Measurements from ENCODE around the gene TUBA1B. TPM values are rescaled to one million over a fixed set of nuclear protein-coding genes. Genes with fewer than 3 reads are reported as not detected.

The TUBA1B gene
- total and polyA plus RNA-seq, 5 donors = 170 to 515 (median 395) TPM

DNA sequence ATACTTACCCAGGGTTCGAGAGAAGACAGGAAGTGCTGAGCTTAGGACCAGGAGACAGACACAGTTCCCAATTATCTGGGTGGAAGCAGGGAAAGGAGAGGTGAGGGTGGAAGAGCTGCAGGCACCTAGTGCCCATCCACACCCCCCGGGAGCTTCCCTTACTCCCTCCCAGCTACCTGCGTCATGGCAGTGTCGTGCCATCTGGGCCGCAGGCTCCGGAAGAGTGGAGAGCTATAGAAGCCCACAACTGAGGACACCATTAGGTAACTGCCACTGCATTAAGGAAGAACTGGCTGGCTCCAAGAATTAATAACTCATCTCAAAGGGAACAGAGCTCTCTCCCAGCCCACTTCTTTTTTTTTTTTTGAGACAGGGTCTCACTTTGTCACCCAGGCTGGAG lies 30.8 kb downstream of the TUBA1B start:
- Histone ChIP-seq H3K4me3 (ENCODE audit: low read length) (no peak overlapping the region), H3K27me3 (ENCODE audit: control insufficient read depth, insufficient read depth) (no peaks in the 10 kb centered on the region), H3K27ac (ENCODE audit: low read length) (no peak overlapping the region), H3K4me1 (ENCODE audit: control insufficient read depth, insufficient read depth, low read length) (peaks cover 11% of the 10 kb centered on the region), H3K9me3 (ENCODE audit: control insufficient read depth, low read length) (no peaks in the 10 kb centered on the region)
- WGBS = 91% methylated on average over 6 of the region's 6 CpGs
- intact Hi-C loops (cut with DNase I) = loop anchor here in 1 of 4 donors (10.0 kb wide), 1 partner anchor 134 kb away; no protein-coding TSS in a partner anchor
- DNase-seq (no peak), ATAC-seq (no peak)

DNA sequence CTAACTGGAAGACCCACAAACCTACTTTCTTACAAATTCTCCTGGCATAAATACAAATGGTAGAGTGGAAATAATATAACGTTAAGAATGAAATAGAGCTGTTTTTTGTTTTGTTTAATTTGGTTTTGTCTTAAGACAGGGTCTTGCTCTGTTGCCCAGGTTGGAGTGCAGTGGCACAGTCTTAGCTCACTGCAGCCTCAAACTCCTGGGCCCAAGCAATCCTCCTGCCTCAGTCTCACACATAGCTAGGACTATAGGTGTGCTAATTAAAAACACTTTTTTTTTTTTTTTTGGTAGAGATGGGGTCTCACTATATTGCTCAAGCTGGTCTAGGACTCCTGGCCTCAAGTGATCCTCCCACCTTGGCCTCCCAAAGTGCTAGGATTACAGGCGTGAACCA lies 32.5 kb downstream of the TUBA1B start:
- peaks cover 5% of the 10 kb centered on the region for H3K4me1 ChIP-seq (ENCODE audit: control insufficient read depth, insufficient read depth, low read length)
- WGBS = 84% methylated on average over 2 of the region's 2 CpGs

DNA sequence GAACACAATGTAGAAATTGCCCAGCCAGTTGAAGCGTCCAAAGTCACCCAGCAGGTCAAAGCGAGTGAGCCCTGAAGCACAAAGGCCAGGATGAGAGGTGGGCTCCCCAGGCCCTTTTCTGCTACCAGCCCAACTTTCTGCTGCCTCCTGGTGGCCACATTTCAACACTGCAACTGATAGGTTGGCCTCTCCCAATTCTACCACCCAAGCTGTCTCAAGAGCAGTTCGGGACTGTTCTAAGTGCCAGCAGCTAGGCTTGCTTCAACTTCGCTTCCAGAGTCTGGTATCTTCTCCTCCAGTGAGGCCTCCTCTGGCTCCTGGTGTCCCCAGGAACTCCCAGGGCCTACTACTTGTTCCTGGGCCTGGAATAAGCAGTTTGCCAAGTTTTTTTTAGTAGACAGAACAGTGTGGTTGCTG lies 33.2 kb downstream of the TUBA1B start:
- intact Hi-C loops (cut with DNase I) = no loop called here
- no peak for ATAC-seq
- WGBS = 53% methylated on average over 4 of the region's 4 CpGs

More for the DNA sequence above, 32.5 kb downstream of the TUBA1B start:
- no peaks in the 10 kb centered on the region for H3K9me3 ChIP-seq (ENCODE audit: control insufficient read depth, low read length)
- no peak overlapping the region for H3K4me3 ChIP-seq (ENCODE audit: low read length)
- DNase-seq (no peak), ATAC-seq (no peak)
- H3K27me3 ChIP-seq (ENCODE audit: control insufficient read depth, insufficient read depth) = no peaks in the 10 kb centered on the region
- no peak overlapping the region for H3K27ac ChIP-seq (ENCODE audit: low read length)
- intact Hi-C loops (cut with DNase I) = no loop called here

DNA sequence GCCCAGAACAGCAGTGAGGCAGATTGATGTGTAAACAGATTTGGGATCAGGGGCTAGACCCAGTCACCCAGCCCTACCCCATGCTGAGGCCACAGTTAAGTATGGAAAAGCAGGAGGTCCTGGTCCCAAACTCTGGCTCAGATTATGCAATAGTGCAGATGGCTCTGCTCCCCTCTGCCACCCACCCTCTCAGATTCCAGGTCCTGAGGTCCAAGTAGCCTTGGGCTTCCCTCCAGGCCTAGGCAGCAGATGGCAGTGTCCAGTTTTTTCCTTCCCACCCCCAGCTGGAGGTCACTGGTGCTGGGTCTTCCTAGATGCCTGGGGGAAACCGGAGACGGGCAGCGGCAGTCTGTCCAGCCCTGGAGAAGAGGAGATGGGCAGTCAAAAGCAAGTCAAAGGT lies 33.8 kb downstream of the TUBA1B start:
- ATAC-seq = no peak
- Histone ChIP-seq H3K9me3 (ENCODE audit: control insufficient read depth, low read length) (no peaks in the 10 kb centered on the region), H3K4me3 (ENCODE audit: low read length) (no peak overlapping the region), H3K4me1 (ENCODE audit: control insufficient read depth, insufficient read depth, low read length) (peaks cover 5% of the 10 kb centered on the region), H3K27ac (ENCODE audit: low read length) (no peak overlapping the region), H3K27me3 (ENCODE audit: control insufficient read depth, insufficient read depth) (no peaks in the 10 kb centered on the region)
- intact Hi-C loops (cut with DNase I) = no loop called here
- no peak for DNase-seq
- 80% methylated on average over 3 of the region's 3 CpGs for WGBS

More for the DNA sequence above, 33.2 kb downstream of the TUBA1B start:
- DNase-seq = peak in 2 of 3 donors; percentile 28 to 70
- peaks cover 5% of the 10 kb centered on the region for H3K4me1 ChIP-seq (ENCODE audit: control insufficient read depth, insufficient read depth, low read length)
- no peaks in the 10 kb centered on the region for H3K9me3 ChIP-seq (ENCODE audit: control insufficient read depth, low read length)
- H3K27ac ChIP-seq (ENCODE audit: low read length) = no peak overlapping the region
- H3K4me3 ChIP-seq (ENCODE audit: low read length) = no peak overlapping the region
- no peaks in the 10 kb centered on the region for H3K27me3 ChIP-seq (ENCODE audit: control insufficient read depth, insufficient read depth)

DNA sequence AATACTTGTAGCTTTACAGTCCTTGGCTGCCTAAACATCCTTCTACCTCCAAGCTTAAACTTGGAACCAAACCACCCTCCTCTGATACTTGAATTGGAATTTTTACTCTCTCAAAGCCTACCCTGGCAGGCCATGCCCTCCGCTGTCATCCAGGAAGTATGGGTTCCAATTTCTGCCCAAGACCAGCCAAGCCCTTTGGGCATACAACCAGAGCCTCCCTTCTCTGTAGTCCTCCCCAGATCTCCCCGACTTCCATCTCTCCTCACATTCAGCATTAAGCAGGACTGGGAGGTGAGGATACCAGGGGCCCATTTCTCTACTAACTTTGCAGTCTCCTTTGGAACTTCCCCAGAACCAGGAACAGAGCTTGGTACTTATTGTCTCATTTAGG lies 36.2 kb downstream of the TUBA1B start:
- Histone ChIP-seq H3K4me1 (ENCODE audit: control insufficient read depth, insufficient read depth, low read length) (peaks cover 9% of the 10 kb centered on the region), H3K9me3 (ENCODE audit: control insufficient read depth, low read length) (no peaks in the 10 kb centered on the region), H3K27me3 (ENCODE audit: control insufficient read depth, insufficient read depth) (no peaks in the 10 kb centered on the region), H3K4me3 (ENCODE audit: low read length) (no peak overlapping the region), H3K27ac (ENCODE audit: low read length) (no peak overlapping the region)
- DNase-seq = no peak
- WGBS = 74% methylated on average over 2 of the region's 2 CpGs
- no peak for ATAC-seq
- intact Hi-C loops (cut with DNase I) = no loop called here

DNA sequence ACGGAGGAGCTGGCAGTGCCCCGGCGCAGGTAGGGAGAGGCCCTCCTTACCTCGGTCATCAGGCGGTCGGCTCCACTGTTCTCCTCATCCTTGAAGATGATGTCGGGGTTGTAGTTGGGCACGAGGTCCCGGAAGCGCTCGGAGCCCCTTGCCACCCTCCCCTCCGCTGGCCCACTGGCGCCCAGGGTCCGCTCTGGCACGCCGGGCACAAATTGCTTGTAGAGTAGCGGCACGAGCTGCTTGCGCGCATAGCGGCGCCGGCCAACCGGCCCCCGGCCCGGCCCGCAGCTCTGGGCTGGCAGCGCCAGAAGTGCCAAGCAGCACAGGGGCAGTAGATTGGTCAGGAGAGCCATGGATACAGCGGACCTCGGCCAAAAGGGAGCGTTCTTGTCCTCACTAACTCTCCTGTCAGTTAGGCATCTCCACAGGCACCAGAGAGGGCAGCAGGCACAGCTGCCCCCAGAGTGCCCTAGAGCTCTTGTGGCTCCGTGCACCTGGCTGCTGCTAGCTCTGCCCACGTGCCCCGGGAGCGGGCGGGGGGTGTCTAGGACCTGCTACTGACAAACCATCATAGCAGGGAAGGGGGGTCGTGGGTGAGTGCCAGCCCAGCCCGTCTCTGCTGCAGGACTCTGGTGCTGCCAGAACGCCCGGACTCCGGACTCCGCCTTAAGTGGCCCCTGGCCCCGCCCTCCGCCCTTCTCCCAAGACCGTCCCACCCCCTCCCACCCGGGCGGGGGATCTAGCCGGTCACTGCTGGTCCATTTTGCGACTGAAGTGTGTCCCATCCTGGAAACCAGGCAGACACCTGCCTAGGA lies 36.8 kb downstream of the TUBA1B start, which contains the start of gene DHH:
Gene DHH (minus strand): TSS at position 642 of the 815 bp plus-strand sequence. CDS start 289 bp downstream, at position 353.
- H3K27ac ChIP-seq (ENCODE audit: low read length) = no peak within 1 kb of the TSS
- intact Hi-C loops (cut with DNase I) = no loop called here
- 2% methylated on average over 49 of the region's 49 CpGs for WGBS
- peak within 1 kb of the TSS; percentile 26 for H3K4me3 ChIP-seq (ENCODE audit: low read length)
- no peaks in the 10 kb centered on the region for H3K9me3 ChIP-seq (ENCODE audit: control insufficient read depth, low read length)
- DNase-seq (peak; percentile 63 to 85 (median 83)), ATAC-seq (peak; percentile 58 to 61)
- H3K27me3 ChIP-seq (ENCODE audit: control insufficient read depth, insufficient read depth) = no peaks in the 10 kb centered on the region
- peaks cover 9% of the 10 kb centered on the region for H3K4me1 ChIP-seq (ENCODE audit: control insufficient read depth, insufficient read depth, low read length)

DNA sequence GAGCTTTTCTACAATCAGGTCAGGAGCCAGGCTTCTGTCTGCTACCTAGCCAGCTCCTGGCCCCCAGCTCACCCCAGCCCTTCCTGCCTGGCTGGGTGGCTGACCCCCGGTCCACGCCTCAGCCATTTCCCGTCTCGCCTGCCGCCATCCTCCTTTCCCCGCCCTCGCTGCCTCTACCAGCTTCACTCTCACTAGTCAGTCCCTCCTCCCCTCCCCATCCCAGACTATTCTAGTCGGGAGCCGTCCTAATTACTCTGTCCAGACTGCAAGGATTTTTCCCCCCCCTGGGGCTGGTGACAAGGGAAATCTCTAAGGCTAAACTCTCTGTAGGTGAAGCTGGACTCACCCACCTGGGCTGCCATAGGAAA lies 37.4 kb downstream of the TUBA1B start:
- H3K4me1 ChIP-seq (ENCODE audit: control insufficient read depth, insufficient read depth, low read length) = peaks cover 9% of the 10 kb centered on the region
- H3K9me3 ChIP-seq (ENCODE audit: control insufficient read depth, low read length) = no peaks in the 10 kb centered on the region
- no peaks in the 10 kb centered on the region for H3K27me3 ChIP-seq (ENCODE audit: control insufficient read depth, insufficient read depth)
- peak; percentile 29 to 70 for ATAC-seq
- no peak overlapping the region for H3K27ac ChIP-seq (ENCODE audit: low read length)
- WGBS = 4% methylated on average over 9 of the region's 9 CpGs
- intact Hi-C loops (cut with DNase I) = no loop called here
- peak in 2 of 3 donors; percentile 60 to 76 for DNase-seq
- H3K4me3 ChIP-seq (ENCODE audit: low read length) = peak overlapping the region; percentile 26

DNA sequence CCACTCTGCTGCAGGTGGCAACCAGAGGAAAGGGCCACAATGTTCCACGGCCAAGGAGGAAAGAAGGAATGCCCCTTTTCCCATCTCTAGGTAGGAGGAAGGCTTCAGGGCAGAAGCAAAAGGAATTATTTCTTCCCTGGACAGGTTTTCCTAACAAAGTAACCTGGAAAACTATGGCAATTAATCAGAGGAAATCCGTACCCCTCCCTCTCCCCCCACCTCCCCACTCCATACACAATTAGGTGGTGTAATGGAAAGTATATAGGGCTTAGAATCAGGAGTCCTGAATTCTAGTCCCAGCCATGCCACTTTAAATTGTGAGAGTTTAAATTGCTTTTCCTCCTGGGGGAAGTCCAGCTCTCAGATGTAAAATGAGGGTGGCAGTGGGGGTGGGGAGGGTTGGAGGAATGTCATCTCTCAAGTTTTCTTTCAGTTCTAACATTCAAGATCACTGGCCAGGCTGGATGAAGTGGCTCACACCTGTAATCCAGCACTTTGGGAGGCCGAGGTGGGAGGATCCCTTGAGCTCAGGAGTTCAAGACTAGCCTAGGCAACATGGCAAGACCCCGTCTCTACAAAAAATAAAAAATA lies 38.3 kb downstream of the TUBA1B start:
- no peak overlapping the region for H3K4me3 ChIP-seq (ENCODE audit: low read length)

DNA sequence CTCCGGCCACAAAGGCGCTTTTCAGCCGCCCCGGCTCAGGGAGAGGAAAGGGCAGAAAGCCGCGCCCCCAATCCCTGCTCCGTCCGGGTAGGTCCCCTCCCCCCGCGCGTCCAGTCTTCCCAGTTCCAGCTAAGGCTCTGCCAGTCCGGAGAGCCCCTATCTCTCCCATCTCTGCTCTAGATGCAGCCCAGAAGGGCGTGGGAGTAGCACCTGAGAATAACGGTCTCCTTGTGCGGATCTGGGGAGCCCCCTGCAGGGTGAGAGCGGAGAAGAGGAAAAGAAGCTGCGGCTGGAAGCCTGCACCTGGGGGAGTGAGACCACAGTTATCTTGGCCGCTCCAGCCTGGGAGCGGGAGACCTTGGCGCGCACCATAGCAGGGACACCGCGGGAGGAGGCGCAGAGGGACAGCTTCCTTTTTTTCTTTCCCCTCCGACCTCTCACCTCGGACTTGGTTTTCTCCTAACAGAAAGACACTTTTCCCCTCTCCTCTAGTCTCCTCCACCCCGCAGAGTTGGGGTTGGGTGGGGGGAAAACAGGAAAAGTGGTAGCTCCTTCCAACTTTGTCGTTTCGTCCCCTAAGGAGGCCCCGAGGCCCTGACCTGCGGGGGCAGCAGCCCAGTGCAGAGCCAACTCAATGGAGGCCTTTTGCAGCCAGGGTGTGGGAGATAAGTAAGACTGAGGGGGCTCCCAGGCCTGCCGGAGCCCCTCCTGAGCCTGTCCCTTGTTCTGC lies 38.9 kb downstream of the TUBA1B start:
- no peaks in the 10 kb centered on the region for H3K27me3 ChIP-seq (ENCODE audit: control insufficient read depth, insufficient read depth)
- no peaks in the 10 kb centered on the region for H3K9me3 ChIP-seq (ENCODE audit: control insufficient read depth, low read length)
- H3K27ac ChIP-seq (ENCODE audit: low read length) = no peak overlapping the region
- H3K4me3 ChIP-seq (ENCODE audit: low read length) = peak overlapping the region; percentile 13
- intact Hi-C loops (cut with DNase I) = no loop called here
- DNase-seq = peak; percentile 68 to 80 (median 79)
- peaks cover 16% of the 10 kb centered on the region for H3K4me1 ChIP-seq (ENCODE audit: control insufficient read depth, insufficient read depth, low read length)
- ATAC-seq = peak in 1 of 2 donors; percentile 20
- WGBS = 5% methylated on average over 32 of the region's 32 CpGs

More for the DNA sequence above, 38.3 kb downstream of the TUBA1B start:
- WGBS = 62% methylated on average over 4 of the region's 4 CpGs
- Histone ChIP-seq H3K27ac (ENCODE audit: low read length) (no peak overlapping the region), H3K9me3 (ENCODE audit: control insufficient read depth, low read length) (no peaks in the 10 kb centered on the region), H3K4me1 (ENCODE audit: control insufficient read depth, insufficient read depth, low read length) (peaks cover 15% of the 10 kb centered on the region), H3K27me3 (ENCODE audit: control insufficient read depth, insufficient read depth) (no peaks in the 10 kb centered on the region)
- intact Hi-C loops (cut with DNase I) = no loop called here
- DNase-seq (no peak), ATAC-seq (no peak)

DNA sequence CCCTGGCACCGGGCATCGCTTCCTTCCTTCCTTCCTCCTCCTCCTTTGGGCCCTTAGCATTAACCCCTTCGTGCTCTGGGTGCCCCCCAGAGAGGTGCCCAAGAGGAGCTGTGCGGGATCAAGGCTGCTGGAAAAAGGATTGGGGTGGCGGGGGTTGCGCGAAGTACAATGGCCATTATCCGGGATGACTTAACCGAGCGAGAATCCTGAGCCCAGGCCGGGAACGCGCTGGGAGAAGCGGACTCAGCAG lies 39.4 kb downstream of the TUBA1B start:
- Histone ChIP-seq H3K27me3 (ENCODE audit: control insufficient read depth, insufficient read depth) (no peaks in the 10 kb centered on the region), H3K4me3 (ENCODE audit: low read length) (peak overlapping the region; percentile 13), H3K27ac (ENCODE audit: low read length) (no peak overlapping the region), H3K4me1 (ENCODE audit: control insufficient read depth, insufficient read depth, low read length) (peaks cover 16% of the 10 kb centered on the region), H3K9me3 (ENCODE audit: control insufficient read depth, low read length) (no peaks in the 10 kb centered on the region)
- DNase-seq (no peak), ATAC-seq (no peak)
- intact Hi-C loops (cut with DNase I) = no loop called here
- 5% methylated on average over 14 of the region's 14 CpGs for WGBS
